HG03135 (cell line): ENCODE measurements around the gene MAN2A1.
"Not testable (repeated sequence)": the region's sequence is repeated elsewhere in the genome, so short reads cannot be mapped to it uniquely, and the experiment has no call there.

Experiments used
- ATAC-seq: cut with Tn5 transposase; IDR thresholded peaks from one replicate; pipeline ENCODE4 v1.9.1; 2021; ENCODE audit warnings: mild to moderate bottlenecking, moderate library complexity; ENCODE audit not compliant: unreplicated experiment

The MAN2A1 gene

DNA sequence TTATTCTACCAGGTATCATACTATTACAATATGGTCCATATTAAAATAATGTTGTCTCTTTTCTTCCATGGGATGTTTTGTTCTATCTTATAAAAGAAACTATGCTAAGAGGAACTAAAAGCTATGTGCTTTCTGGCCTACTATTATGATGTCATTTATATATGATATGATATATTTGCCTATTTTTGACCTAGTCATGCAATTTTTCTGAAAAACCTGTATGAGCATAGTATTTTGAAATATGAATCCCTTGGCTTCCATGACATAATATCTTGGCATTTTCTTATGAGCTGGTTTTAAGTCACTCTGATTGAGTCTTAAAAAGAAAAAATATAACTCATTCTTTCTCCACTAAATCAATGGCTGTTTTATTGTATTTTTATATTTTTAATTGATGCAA is 60.7 kb downstream of the MAN2A1 start:
- no peak for ATAC-seq

DNA sequence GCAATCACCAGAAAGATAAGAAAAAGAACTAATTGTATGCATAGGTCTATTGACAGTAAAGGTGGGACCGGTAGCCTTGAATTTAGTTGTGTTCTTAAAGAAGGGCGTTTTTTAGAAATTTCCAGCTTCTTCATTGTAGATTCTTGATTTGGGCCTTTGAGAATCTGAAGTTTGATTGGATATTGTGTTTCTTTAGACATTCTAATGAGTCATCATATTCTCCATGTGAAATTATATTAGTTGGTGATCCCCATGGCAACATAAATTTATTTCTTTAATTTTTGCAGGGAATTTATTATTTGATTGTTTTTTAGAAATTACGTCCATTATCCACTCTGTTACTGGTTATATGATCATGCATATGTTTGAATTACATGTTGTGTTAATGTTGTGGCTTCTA is 63.6 kb downstream of the MAN2A1 start:
- no peak for ATAC-seq

DNA sequence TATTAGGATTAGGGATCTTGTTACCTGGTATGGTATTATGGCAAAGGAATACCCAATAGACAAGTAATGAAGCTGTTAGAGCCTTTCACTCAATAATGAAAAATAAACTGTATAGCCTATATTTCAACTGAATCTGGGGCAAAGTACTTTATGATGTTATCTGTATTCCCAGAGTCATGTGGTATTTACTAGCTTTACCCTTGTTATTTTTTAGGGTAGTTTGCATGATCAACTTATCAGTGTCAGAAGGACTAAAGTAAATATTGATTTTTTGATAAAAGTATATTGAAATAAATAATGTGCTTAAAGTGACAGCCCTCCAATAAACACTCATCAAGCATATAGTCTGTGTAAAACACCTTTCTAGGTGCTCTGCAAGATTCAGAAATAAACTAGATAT is 64.6 kb downstream of the MAN2A1 start:
- no peak for ATAC-seq

DNA sequence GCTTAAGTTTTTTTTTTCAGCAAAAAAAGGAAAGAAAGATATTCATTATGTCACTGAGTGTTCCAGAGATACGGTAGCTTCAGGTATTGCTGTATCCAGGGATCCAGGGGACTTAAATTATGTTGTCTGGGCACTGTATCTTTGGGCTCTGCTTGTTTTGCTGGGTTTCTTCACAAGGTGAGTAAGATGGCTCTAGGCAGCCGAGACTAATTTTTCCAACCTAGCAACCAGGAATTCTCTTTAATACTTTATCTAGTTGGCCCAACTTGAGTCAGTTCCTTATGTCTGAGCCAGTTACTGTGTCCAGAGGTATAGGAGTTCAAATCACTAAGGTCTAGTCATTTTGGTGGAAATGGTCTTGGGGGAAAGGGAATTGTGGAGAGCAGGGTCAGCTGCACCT is 66.0 kb downstream of the MAN2A1 start:
- ATAC-seq, result no peak

DNA sequence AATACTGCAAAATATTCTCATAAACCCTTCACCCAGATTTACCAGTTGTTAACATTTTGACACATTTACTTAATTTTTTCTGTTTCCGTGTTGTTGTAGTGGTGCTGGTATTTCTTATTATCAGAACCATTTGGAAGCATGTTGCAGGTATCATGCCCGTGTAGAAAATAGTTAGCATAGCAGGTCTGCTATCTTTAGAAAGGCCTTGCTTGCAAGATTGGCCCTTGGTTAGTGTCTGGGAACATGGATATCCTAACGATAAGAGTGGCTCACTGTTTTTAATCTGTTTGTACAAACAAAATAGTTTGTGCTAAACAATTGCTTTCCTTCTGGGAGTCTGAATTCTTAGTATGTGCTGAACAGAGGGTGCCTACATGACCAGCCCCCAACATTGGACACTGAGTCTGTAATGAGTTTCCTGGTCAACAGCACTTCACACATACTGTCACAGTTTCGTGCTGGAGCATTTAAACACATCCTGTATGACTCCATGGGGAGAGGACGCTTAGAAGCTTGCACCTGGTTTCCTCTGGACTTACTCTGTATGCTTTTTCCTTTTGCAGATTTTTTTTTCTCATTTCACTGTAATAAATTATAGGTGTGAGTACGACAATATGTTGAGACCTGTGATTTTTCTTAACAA is 66.9 kb downstream of the MAN2A1 start:
- ATAC-seq, result no peak

DNA sequence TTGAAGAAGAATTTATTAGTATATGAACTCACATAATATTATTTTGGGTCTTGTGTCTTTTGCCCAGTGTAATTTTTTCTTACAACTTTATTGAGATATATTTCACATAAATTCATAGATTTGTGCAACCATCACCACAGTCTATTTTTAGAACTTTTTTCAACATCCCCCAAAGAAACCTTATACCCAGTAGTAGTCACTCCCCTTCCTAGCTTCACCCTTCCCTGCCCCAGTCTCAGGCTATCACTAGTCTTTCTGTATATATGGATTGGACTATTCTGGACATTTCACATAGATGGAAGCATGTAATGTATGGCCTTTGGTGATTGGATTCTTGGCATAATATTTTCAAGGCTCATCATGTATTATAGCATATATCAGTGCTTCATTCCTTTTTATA is 67.8 kb downstream of the MAN2A1 start:
- no peak for ATAC-seq

DNA sequence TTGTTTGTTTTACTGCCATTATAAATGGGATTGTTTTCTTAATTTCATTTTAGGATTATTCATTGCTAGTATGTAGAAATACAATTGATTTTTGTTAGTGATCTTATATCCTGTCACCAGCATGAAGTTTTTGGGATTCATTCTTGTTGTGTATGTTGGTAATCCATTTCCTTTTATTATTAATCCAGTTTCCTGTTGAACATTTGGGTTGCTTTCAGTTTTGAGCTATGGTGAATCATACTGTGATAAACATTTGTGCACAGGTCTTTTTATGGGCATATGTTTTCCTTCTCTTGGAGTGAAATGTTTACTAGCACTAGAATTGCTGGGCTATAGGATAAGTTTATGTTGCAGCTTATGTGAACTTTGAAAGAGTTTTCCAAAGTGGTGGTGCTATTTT is 69.6 kb downstream of the MAN2A1 start:
- ATAC-seq, result peak; percentile 54

DNA sequence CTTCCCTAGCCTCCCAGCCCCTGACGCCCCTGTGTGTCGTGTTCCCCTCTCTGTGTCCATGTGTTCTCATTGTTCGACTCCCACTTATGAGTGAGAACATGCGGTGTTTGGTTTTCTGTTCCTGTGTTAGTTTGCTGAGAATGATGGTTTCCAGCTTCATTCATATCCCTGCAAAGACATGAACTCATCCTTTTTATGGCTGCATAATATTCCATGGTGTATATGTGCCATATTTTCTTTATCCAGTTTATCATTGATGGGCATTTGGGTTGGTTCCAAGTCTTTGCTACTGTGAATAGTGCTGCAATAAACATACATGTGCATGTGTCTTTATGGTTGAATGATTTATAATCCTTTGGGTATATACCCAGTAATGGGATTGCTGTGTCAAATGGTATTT is 70.4 kb downstream of the MAN2A1 start:
- ATAC-seq, result not testable (repeated sequence)

DNA sequence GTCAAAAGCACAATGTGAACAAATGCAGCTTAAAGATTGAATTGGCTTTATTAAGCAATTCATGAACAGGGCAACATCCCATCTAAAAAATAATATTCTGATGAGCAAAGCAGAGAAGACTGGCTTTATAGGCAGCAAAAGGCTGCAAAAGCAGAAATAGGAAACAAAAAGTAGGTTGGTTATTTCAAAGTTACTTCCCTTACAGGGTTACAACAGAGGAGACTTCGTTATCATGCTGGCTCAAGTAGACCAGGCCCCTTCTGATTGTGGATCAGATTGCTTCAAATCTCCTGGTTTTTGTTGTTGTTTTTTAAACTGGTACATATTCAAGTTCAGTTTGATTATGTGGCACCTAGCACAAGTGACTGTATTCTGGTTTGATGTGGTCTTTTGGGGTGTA is 73.1 kb downstream of the MAN2A1 start:
- ATAC-seq, result no peak

DNA sequence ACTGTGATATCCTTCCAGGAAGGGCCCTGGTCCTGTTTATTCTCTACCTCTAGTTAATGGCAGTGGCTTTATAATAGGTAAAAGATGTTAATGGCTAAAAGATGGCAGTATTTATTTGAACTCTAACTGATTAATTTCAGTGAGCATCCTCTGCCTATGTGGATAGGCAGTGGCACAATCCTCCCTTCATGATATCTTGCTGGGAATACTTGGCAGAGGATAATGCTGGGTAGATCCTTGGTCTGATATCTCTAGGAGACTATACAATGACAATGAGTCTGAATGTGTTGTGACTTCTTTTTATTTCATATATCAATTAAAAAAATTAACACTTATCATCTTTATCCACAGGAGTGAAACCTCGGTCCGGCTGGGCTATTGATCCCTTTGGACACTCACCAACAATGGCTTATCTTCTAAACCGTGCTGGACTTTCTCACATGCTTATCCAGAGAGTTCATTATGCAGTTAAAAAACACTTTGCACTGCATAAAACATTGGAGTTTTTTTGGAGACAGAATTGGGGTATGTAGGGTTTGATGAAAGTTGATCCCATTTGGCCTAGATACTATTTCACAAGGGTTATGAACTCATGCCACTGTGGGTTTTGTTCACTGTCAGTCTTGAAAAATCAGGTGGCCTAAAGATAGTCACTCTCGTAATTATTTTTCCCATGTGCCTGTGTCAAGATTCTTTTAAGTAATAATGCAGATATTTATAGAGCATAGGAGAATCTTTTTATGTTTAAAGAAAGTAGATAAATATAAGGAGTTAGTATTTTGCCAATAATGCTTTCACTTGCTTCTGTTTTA is 77.7 kb downstream of the MAN2A1 start:
- no peak for ATAC-seq

DNA sequence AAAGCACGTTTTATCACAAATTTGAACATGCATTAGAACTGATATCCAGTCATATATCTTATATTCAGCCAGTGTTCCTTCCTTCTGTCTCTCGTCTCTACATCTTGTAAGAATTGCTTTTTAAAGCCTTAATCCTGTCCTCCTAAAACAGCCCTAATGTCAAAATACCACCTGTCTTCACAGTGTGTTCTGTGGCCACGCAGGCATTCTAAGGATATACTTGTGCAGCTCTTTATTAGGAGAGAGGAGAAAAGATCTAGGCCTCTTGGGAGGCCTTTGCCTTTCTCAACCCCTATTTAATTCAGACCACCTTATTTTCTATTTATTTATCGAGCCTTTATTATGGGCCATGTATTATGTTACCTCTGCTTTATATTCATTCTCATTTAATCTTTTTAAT is 78.3 kb downstream of the MAN2A1 start:
- no peak for ATAC-seq

DNA sequence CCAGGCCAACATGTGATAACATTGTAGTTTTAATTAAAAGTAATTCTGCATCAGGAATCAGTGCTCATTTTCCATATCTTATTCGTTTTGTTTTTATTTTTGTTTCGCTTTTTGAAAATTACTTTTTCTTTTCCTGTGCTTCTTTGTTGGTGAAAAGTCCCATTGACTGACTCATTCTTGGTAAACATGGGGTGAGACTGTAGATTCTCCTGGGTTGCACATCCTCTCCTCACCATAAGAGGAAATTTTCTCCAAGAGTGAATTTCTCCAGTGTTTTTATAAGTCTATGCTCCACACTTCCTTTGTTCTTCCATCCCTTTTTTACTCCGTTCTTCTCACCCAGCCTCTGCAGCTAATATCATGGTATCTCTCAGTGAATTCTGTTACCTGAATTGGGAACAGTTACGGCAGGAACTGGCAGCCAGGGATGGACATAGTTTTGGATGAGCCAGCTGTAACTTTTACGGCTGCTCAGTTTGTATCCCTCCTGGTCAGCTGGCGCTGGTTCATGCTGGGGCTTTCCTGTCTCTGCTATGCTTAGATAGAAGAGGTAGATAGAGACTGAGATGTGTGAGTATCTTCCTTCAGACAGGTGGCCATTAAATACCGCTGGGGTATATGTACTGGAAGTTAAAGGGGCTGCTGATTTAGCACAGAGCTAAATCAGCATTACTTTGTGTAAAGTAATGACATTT is 80.0 kb downstream of the MAN2A1 start:
- no peak for ATAC-seq

DNA sequence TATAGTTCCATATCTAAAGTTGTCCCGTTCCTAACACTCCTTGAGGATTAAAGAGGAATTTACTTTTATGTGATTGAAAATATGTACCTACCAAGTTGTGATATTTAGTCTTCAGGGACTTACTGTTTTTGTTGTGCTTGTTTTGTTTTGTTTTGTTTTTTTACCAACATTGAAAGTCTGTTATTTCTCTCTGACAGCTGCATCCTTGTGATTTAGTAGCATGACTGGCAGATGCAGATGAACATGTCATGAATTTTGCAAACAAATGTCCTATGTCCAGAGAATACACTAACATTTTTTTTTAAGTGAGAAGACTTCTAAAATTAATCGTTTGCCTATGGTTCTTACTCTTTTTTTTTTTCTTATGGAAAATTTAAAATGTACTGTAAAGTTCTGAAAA is 85.4 kb downstream of the MAN2A1 start:
- ATAC-seq, result no peak

DNA sequence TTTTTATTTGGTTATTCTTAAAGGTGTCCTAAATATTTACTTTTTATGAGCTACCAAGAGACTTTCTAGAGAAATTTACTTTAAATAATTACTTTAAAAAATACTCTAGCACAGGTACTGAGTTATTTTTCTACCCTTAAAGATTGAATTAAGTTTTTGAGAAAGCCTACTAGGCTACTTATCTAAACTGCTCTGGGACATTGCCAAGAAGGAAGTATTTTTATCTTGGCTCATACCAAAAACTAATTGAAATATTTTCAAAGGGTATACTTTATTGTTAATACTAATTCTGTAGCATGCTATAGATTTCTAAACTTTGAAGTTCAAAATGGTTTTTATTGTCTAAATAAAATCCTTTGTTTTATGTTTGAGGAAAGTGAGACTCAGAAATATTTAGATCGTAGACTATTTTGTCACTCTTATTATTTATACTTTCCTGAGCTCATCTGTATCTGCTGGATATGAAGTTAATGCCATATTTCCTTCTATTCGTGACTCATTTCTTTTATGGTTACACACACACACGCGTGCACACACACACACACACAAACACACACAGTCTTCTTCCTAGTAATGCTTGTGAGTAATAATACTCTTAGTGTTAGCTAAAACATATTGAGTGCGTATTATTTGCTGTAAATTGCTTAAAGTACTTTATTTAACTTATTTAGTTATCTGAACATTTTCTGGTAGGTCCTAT is 89.5 kb downstream of the MAN2A1 start:
- no peak for ATAC-seq

DNA sequence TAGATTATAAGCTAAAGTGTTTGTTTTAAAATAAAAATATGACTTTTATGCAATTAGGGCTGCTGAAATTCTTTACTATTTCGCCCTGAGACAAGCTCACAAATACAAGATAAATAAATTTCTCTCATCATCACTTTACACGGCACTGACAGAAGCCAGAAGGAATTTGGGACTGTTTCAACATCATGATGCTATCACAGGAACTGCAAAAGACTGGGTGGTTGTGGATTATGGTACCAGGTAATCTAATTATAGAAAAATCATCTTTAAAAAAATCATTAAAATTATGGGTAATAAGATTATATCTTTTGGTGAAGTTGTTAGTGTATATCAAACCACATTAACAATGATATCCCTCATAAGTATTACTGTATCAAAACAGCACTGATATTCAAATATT is 95.0 kb downstream of the MAN2A1 start:
- no peak for ATAC-seq

DNA sequence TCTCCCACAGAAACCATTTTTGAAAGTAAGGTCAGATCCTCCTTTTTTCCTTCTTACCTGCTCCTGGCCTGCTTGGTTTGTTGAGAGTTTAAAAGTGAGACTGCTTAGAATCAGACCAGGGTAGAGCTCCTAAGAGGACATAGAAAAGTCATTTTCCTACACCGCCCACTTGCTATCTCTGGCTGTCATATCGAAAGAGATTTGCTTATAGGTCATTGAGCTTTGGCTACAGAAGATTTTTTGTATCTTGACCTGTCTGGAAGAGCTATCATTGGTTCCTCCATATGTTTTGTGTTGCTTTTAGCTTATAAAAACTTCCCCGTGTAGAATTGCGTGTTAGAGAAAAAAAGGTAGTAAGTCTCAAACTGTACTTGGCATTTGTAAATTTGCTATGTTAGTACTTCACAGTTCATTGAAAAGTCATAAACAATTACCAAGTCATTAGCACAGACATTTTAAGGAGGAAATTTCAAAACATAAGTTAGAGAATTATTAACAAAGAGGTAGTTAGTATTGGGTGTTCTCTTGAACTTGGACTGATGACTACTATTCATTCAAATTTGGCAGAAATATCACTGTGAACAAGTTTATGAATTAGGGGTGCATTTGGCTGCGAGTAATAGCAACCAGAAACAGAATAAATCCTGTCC is 96.6 kb downstream of the MAN2A1 start:
- no peak for ATAC-seq

DNA sequence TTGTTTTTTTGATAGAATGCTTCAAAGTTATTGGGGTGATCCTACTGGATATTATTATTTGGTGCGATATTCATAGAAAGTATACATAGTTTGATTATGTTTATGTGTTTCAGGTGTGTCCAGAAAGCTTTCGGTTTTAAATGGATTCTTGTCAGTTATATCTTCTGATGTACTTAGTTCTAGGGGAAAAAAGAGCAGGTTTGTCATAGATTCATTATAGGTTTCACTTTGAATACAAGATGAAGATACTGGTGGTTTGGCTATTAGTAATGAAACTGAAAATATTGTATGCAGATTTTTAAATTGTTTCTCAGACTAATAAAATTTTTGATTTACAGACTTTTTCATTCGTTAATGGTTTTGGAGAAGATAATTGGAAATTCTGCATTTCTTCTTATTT is 98.9 kb downstream of the MAN2A1 start:
- ATAC-seq, result peak; percentile 94

DNA sequence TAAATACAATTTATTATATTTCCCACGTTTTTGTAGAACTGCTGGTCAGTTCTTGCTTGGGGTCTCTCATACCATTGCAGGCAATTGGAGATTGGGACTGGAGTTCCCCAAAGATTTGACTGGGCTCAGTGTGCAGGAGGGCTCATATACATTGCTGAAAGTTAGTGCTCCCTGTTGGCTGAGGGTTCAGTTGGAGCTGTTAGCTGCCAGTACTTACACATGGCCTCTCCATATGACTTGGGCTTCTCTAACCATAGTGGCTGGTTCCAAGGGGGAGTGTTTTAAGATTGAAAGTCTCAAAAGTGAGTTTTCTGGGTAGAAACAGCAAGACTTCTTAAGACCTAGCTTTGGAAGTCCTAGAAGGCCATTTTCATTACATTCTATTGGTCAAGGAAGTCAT is 102.9 kb downstream of the MAN2A1 start:
- no peak for ATAC-seq

DNA sequence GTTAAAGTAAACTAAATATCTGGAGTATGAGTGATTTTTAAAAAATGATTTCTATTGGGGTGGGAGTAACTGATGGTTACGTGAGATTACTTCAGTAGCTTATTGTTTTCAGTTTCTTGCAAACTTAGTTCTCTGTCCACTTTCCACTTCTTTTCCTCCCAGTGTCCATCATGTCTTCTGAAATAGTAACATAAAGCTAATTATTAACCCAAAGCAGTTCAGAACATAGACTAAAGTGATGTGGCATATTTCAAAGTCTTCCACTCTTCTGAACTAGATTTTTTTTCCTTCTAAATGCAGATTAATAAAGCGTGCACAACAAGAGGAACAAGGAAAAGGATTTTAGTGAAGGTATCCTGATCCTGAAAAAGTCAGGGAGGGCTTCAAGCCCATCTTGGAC is 114.1 kb downstream of the MAN2A1 start:
- no peak for ATAC-seq

DNA sequence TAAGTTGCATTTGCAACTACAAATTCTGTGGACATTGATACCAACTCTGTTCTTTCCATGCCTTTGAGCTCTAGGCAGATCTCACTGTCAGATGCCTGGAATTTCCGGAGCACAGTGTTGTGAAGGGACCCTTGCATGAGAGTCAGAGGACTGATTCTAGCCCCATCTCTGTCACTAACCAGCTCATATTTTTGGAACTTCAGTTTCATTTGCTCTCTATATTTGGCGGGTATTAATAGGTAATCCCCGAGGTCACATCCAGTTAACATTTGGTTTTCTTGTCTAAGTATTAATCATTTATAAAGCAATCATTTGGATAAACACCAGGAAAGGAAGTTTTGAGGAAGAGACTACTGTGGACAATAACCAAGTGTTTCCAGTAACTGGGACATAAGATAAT is 115.7 kb downstream of the MAN2A1 start:
- peak; percentile 63 for ATAC-seq

DNA sequence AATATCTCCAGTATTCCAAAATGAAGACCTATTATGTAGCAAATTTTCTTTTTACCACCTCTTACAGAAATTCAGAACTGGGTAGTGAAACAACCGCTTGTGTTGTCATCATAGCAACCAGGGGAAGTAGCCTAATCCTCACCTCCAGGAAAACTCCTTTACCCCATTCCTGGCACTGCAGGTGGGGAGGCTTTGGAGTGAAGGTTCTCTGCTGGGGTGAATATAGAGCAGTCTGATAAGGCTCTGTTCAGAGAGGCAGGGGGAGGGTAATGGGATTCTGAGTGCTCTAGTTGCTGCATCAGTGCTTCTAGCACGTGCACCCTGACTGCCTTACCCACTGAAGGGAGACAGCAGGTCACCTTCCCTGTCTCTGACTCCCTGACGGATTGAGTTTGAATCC is 116.2 kb downstream of the MAN2A1 start:
- peak; percentile 54 for ATAC-seq
